ENCODE data around the gene UBR2.
"Not testable (repeated sequence)": the region's sequence is repeated elsewhere in the genome, so short reads cannot be mapped to it uniquely, and the experiment has no call there.

UBR2 gene

GRCh38 chr6:42693725-42694323 is 130.0 kb downstream of the UBR2 start:
- no peak for DNase-seq

GRCh38 chr6:42694586-42694985 is 130.8 kb downstream of the UBR2 start:
- no peak for DNase-seq

GRCh38 chr6:42696526-42697267 is 132.9 kb downstream of the UBR2 start:
- DNase-seq: no peak

DNA sequence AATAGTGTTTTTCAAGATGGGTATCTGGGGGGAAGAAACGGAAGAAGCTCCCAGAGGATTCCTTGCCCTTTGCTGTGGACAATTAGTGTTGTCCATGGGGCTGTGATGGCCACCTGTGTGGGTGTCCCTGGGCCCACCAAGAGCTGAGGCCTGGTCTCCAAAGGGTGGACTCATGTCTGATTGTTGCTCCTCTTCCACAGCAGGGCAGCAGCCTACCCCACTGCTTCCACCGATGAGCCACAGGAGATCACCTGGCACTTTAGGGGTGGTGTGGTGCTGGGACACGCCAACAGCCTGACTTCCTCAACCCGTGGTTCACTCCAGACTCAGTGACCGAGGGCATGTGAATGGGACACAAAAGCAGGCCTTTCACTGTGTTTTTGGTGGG is 133.4 kb downstream of the UBR2 start:
- DNase-seq: no peak

- no peak for DNase-seq
Measured at GRCh38 chr6:42698217-42698616, 134.4 kb downstream of the UBR2 start.

- DNase-seq: no peak
Measured at GRCh38 chr6:42702200-42702599, 138.4 kb downstream of the UBR2 start.

DNA sequence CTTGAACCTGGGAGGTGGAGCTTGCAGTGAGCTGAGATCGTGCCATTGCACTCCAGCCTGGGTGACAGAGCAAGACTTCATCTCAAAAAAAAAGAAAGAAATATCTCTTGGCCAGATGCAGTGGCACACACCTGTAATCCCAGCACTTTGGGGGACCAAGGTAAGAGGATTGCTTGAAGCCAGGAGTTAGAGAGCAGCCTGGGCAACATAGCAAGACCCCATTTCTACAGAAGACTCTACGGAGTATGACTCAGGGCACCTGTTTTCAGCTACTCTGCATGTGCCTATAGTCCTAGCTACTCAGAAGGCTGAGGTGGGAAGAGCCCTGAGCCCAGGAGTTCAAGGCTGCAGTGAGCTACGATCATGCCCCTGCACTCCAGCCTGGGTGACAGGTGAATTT is 139.0 kb downstream of the UBR2 start:
- DNase-seq: not testable (repeated sequence)

GRCh38 chr6:42704251-42704936 is 140.6 kb downstream of the UBR2 start:
- DNase-seq: no peak

GRCh38 chr6:42704937-42705374 is 141.1 kb downstream of the UBR2 start:
- DNase-seq: no peak

- no peak for DNase-seq
Measured at GRCh38 chr6:42707595-42707994, 143.8 kb downstream of the UBR2 start.

- no peak for DNase-seq
Measured at GRCh38 chr6:42708096-42708495, 144.3 kb downstream of the UBR2 start.

DNA sequence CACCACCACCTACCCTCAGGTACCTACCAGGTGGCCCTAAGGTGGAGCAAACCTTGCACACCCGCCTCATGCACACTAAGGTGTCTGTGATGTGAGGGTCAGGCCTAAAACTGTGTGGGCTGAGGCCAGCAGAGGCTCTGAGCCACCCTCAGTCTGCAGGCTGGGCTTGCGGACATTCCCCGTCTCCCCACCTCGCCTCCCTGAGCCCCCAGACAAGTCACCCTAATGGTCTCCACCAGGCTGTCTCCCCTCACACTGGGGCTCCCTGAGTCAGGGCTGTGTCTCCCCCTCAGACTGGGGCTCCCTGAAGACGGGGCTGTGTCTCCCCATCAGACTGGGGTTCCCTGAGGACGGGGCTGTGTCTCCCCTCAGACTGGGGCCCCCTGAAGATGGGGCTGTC is 146.0 kb downstream of the UBR2 start:
- DNase-seq: no peak

GRCh38 chr6:42710316-42710715 is 146.5 kb downstream of the UBR2 start:
- no peak for DNase-seq

DNA sequence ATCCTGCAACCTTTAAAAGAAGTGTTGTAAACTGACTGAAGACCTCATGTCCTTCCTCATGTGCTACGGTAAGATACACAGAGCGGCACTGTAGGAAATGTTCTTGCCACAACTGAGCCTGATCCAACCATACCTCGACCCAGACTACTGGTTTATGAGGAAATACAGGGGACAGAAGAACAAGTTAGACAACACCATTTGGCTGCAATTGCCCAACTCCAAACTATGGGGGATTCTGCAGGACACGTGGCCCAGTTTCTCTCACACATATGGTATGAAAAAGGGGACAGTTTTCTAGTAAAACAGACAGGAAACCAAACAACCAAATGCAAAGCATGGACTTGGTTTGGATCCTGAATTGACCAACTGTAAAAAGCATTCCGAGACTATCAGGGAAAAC is 148.1 kb downstream of the UBR2 start:
- no peak for DNase-seq

DNA sequence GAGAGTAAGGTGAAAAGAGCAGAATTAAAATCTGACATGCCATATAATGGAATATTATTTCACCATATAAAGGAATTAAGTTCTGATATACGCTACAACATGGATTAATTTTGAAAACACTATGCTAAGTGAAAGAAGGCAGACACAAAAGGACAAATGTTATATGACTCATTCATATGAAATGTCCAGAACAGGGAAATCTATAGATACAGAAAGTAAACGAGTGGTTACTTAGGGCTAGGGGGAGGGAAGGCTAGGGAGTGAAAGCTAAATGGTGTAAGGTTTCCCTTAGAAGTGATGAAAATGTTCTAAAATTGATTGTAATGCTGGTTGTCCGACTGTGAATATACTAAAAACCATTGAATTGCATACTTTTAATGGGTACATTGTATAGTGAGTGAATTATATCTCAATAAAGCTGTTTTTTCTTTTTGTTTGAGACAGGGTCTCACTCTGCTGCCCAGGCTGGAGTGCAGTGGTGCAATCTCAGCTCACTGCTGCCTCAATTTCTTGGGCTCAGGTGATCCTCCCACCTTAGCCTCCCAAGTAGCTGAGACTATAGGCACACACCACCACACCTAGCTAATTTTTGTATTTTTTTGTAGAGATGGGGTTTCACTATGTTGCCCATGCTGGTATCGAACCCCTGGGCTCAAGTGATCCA is 150.4 kb downstream of the UBR2 start:
- DNase-seq: no peak

GRCh38 chr6:42715871-42716270 is 152.0 kb downstream of the UBR2 start:
- no peak for DNase-seq

DNA sequence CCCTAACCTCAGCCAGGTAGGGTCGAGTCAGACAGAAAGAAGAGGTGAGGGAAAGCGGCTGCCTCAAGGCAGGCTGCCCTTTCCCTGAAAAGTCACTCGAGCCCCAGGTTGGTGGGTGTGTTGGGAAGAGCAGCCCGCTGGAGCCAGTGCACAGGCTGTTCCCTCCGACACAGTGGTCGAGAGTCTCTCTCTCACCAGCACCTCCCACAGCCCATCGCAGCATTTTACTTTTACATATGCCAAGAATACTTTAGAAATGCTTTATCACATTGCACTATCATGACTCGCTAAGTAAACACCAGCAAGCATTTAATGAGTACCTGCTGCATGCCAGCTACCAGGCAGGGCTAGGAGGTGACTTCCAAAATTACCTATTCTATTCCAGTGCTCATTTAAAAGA is 156.9 kb downstream of the UBR2 start:
- no peak for DNase-seq

GRCh38 chr6:42722497-42722896 is 158.7 kb downstream of the UBR2 start, which contains the start of gene PRPH2:
Gene PRPH2 (minus strand): TSS chr6:42722597. CDS start chr6:42722334, 263 bp downstream.
- DNase-seq: no peak

DNA sequence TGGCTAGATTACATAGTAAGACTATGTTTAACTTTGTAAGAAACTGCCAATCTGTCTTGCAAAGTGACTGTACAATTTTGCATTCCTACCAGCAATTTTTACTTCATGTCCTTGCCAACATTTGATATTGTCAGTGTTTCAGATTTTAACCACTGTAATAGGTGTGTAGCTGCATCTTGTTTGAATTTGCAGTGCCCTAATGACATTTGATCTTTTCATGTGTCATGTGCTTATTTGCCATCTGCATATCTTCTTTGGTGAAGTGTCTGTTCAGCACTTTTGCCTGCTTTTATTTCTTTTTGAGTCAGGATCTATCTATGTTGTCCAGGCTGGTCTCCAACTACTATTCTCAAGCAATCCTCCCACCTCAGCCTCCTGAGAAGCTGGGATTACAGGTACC is 161.0 kb downstream of the UBR2 start:
- no peak for DNase-seq

DNA sequence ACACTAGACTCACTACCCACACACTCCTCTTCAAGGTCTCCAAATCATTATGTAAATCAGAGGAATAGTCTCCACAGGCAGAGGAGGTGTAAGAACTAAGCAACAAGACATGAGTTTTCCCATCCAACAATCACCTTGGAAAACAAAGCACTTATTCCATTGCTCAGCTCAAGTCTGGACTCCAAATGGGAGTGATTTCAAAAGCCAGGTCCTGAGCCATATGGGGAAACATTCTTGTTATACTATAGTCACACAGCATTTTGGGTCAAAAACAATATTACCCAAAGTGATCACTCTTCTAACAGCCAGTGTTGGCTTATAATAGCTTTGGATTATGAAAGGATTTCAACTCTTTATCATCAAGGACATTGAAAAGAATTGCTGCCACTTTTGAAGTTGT is 162.2 kb downstream of the UBR2 start:
- DNase-seq: no peak

- DNase-seq: peak in 3 of 4 experiments; percentile 10 to 57 (median 35)
Measured at GRCh38 chr6:42726485-42727086, 162.8 kb downstream of the UBR2 start.

GRCh38 chr6:42727087-42727611 is 163.3 kb downstream of the UBR2 start:
- DNase-seq: no peak

DNA sequence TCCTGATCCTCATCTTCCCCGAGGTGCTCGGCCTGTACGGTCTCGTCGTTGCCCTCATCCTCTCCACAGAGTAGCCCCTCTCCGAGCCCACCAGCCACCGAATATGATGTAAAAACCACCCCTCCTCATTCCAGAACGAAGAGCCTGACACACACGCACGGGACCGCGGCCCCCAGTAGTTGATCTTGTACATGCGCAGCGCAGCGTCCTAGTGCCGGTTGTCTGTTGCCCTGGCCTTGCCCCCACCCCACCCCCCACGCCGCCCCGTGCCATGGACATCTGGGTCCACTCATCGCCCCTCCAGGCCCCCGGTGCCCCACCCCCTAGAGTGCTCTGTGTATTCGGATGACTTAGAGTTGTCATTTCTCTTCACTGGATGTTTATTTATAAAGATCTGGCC is 163.8 kb downstream of the UBR2 start:
- DNase-seq: no peak

Measured in activated naive CD4-positive, alpha-beta T cell (primary cell).